HG03432 (cell line): Measurements from ENCODE around the gene DDX20.
A peak's percentile ranks its signal among the peaks of the same experiment; 100 is the strongest.
"Not testable (repeated sequence)": the region's sequence is repeated elsewhere in the genome, so short reads cannot be mapped to it uniquely, and the experiment has no call there.

Source experiments
- ATAC-seq: cut with Tn5 transposase; IDR thresholded peaks from one replicate; pipeline ENCODE4 v1.9.1; 2021; ENCODE audit warnings: mild to moderate bottlenecking, moderate library complexity; ENCODE audit not compliant: unreplicated experiment

The DDX20 gene

DNA sequence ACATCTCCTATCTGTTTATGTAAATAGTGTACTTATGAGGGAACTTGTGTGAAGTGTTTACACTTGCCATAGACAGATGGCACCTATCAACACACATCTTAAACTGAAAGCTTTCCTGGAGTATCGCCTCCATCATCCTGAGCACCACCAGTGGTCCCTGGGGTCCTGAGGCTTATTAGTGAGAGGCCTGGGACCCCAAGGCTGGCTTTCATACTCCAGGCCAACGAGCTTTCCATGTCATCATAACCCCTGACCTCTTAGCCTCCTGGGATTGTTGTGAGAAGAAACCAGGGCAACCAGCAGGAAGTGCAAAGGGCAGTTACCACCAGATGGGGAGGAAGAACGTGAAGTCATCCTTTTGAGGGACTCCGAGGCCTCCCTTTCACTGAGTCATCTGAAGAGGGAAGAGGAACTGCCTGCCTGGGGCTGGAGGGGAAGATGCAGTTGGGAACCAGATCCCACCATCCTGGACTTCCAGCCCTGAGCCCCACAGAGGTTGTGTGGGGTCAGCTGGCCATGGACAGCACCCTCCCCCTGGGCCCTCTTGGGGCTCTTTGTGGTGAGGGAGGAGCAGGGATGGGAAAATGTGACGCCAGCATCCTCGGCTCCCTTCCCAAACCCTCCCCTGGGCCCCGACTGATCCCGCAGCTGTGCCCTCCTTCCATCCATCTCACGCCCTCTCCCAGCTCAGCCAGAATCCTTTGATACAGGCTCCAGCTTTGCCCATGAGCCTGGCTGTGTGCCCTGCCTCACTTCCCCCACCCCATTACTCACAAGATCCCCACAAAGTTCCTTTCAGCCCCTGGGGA is 22.3 kb upstream of the DDX20 start:
- no peak for ATAC-seq

DNA sequence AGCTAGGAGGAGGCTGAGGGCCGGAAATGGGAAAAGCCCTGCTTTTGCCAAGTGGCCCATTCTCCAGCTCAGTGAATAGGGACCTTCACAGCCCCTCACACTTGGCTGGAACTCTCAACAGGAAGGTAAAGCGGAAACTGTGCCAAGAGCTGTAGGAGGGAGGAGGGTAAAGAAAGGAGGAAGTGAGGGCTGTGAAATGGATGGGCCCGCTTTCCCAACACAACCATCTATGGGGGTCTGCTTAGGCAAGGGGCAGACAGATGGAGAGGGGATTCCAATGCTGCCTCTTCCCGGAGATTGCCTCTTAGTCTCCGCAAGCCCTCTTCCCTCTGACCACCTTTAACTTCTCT is 21.7 kb upstream of the DDX20 start:
- ATAC-seq = no peak

DNA sequence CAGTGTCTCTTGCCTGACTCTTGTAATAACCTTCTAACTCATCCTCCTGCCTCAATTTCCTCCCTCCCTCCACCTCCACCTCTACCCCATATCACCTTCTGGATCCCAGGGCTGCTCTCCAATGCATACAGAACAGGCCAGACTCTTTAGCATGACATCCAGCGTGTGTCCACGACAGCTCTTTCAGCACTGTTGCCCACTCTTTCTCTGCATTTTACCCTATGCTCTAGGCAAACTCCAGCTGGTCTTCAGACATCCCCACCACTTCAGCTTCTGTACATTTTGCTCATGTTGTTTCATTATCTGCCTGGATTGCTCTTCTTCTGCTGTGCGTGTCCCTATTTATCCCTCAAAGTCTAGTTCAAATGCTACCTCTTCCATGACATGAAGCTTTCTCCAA is 21.3 kb upstream of the DDX20 start:
- ATAC-seq = no peak

DNA sequence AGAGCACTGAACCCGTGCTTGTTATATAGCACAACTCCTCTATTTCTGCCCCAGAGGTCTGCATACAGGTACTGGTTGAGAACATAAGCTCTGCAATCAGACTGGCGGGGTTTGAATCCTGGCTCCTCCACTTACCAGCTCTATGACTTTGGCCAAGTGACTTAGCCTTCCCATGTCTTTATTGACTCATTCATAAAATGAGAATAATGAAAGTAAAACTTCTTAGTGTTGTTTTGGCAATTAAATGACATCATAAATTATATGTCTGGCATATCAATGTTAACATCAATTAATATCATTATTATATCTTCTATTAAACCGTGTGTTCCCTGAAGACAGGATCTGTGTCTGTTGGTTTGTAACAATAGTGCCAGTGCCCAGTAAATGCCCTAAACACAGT is 20.8 kb upstream of the DDX20 start:
- ATAC-seq = no peak

DNA sequence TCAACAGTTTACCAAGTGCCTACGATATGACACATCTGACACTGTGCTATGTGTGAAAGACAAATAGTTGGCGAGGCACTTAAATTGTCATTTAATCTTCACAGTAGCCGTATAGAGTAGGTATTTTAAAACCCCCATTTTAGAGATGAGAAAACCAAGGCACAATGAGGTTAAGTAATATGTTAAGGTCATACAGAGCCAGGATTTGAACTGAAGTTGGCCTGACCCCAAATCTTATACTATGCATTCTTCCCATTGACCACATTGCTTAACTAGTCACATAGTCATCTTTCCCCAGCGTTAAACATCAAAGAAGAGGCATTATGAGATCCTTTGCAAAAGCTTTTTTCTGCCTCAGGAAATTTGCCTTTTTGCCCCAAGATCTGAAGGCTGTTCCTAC is 20.4 kb upstream of the DDX20 start:
- ATAC-seq = no peak

DNA sequence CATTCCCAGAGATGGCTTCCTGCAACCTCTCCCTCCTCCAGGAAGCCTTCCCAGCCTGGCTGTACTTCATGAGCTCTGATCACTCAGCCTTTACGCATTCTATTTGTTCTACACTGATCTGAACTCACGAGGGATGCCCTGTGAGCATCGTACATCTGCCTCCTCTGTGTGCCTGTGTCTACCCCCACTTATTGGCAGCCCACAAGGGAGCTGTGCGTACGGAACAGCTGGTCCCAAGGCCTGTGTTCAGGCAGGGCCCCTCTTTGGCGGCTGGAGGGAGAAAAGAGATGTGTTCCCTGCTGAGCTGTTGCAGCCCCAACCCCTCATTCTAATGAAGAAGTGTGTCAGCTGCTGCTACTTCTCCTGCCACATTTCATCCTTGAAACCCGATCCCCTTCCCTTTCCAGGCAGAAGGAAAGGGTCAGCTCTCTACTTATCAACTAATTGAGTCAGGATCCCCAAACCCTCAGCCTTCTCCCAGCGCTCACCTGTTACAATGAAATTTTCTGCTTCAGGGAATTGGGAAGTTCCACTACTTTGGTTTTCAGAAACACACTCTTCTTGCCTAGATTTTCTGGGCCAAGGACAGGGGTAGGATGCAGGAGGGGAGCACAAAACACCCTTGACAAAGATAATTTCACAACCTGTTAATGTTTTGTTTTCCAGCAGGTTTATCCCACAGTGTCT is 19.7 kb upstream of the DDX20 start:
- ATAC-seq = no peak

DNA sequence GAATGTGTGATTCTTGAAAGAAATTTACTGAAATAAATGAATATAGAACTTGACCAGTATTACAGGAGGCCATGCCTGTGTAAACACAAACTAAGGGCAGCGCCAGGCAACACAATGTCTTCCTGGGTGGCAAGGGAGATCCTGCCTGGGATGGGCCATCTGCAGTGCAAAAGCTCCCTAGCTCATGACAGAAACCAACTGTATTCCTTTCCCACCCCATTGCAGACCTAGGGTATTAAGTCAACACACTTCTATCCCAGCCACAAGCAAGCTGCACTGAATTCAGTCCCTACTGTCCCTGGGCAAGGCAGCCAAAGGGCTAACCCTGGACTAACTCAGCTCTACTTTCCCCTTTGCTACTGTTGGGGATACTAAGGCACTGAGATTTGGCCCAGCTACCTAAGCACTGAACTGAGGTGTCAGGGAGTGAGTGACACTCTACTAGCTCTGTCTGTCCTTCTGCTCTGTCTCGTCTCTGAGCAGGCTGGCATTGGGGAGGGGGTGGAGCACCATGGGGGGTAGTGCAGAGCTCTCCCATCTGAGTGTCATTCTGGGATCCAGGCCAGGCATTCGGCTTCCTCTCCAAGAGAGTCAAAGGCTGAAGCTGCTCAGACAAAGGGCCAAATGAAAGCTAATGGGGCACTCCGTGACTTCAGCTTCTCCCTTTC is 19.0 kb upstream of the DDX20 start:
- ATAC-seq = no peak

DNA sequence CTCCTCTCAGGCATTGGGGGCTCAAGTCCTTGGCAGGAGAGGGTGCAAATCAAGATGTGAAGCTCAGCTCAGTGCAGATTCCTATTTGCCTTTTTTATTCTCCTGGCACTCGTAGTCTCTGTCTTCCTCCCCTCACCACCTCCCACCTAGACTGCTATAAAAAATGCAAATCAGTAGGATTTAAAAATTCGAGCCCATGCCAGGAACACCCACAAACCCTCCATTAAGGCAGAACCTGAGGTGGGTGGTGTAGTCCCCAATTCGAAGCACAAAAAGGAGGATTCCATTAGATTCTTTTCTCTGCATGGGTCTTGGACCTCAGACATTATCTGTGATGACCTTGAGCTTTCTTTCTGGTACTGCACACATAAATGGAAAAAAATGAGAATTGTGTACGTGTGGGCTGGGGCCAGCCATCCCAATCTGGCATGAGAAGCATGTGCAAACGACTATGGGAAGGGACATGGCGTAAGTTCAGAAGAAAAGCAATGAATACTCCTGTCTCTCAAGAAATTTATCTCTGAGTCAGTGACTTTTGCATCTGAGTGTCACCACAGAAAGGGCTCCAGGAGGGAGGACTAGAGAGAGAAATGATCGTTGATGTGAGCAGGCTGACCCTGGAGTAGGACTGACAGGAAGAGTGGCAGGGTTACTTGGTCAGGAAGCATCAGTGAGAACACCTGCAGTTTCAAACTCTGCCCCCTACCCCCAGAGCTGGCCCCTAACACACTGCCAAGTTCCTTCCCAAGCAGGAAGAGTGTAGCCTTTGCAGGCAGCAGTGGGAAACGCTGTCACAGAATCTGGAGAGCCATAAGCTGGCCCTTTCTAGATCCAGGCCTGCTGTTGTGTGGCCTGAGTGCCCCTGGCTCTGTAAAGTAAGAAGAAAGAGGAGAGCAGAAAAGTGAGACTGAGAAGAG is 18.2 kb upstream of the DDX20 start:
- ATAC-seq = no peak

DNA sequence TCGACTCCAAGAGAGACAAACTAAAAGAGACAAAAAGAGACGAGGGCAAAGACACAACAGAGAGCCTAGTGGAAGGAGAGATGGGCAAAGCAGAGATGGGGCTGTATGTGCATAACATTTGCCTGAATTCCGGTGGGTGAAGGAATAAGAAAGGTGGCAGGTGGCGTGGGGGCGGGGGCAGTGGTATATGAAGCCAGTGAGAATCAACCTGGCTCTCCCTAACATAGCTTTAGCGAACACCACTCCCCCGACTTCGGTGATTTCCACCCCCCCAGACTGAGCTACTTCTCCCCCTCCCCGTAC is 17.6 kb upstream of the DDX20 start:
- ATAC-seq = no peak

DNA sequence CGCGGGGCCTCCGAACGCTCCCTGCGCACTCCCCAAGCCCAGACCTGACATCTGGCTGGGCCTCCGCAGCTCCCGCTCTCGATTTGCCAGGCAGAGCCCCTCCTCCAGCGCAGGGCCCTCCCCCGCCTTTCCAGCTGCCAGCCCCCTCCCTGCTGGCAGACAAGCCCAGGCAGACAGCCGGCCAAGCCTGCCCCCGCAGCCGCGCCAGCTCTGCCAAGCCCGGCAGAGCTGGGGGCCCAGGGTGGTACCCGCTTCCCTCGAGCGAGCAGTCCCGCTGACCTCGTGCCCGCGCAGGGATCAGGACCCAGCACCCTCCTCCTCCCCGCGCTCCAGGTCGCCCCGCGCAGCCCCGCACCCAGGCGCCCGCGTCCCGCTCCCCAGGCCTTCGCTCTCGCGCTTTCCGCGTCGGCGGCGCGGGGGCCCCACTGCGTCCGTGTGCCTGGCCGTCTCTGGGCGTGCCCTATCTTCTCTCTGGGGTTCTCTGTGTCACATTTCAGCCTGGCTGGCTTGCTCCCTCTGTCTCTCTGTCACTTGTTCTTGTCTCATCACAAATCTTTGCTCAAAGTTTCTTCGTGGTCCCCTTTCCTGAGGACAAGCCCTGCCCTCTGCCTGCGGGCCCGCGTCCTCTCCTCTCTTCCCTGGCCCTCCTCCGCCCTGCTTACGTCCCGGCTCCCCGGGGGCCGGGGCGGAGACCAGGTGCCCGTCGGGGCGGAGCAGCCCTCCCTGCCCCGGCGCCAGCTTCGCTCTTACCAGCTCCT is 17.1 kb upstream of the DDX20 start:
- ATAC-seq = peak; percentile 52

DNA sequence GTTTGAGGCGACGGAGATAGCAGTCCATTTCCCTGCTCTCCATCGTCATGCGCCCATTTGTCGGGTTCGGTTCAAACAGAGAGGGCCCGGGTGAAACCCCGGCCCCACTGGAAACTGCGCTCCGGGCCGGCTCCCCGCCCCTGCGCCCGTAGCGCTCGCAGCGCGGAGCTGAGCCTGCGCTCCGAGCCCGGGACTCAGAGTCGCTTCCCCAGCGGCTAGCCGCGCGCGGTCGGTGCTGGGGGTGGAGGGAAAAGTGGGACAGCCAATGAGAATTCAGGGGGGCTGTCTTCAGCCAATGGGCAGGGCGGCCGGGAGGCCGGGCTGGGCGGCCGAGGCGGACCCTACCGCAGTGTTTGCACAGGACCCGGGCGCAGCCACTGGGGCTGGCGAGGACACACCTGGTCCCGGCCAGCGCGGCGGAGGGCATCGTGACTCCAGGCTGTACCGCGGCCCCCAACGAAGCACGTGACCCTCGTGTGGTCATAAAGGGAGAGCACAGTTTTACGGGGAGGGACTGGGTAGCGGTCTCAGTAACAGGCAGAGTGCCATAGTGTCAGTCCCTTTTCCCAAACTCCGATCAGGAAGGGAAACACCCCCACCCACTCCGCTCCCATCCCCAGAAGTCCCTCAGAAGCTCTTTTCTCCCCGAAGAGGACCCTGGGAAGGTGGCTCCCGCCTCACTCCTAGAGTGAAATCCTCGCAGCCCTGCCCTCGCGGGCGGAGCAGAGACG is 16.3 kb upstream of the DDX20 start, which contains the start of gene INKA2:
Gene INKA2, minus strand, starts transcription at position 202 of the 731 bp plus-strand sequence. Its CDS starts 153 bp downstream, at position 49.
- ATAC-seq = peak; percentile 88

DNA sequence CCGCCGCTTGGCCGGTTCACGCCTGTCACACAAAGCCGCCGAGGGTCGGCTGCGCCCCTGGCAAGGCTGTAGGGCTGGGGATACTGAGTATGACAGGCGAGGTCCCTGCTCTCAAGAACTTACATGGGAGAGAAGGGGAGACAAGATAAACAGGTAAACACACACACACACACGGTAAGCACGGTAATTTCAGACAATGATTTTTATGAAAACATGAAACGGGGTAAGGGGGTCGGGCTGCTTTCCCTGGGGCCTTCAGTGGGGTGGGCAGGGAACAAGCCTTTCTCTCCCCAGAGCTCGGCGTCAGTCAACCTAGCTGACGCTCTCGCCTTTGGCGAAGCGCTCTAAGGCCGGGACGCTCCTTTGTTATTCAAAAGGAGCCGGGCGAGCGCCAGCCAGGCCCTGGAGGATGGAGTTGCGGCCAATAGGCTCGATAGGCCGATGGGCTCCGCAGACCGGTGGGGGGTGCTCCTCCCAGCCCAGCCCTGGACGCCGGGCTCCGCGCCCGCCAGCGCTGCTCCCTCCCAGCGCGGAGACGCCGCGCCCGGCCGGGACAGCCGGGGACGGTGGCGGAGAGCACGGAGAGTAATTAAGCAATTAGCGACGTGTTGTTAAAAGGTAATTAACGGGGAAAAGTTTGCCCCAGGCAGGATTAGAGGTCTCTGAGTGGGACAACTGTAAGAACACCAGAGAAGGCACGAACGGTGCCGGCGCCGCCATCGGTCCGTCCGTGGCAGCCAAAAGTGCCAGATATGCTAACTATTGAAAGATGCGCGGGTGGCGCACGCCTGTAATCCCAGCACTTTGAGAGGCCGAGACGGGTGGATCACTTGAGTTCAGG is 15.6 kb upstream of the DDX20 start:
- no peak for ATAC-seq

DNA sequence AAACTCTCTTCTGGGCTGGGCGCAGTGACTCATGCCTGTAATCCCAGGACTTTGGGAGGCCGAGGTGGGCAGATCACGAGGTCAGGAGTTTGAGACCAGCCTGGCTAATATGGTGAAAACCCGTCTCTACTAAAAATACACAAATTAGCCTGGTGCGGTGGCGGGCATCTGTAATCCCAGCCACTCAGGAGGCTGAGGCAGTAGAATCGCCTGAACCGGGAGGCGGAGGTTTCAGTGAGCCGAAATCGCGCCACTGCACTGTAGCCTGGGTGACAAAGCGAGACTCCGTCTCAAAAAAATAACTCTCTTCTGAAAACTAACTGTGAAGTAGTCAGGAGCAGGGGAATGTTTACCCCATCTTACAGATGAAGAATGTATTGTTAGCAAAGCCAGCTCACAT is 13.4 kb upstream of the DDX20 start:
- not testable (repeated sequence) for ATAC-seq

DNA sequence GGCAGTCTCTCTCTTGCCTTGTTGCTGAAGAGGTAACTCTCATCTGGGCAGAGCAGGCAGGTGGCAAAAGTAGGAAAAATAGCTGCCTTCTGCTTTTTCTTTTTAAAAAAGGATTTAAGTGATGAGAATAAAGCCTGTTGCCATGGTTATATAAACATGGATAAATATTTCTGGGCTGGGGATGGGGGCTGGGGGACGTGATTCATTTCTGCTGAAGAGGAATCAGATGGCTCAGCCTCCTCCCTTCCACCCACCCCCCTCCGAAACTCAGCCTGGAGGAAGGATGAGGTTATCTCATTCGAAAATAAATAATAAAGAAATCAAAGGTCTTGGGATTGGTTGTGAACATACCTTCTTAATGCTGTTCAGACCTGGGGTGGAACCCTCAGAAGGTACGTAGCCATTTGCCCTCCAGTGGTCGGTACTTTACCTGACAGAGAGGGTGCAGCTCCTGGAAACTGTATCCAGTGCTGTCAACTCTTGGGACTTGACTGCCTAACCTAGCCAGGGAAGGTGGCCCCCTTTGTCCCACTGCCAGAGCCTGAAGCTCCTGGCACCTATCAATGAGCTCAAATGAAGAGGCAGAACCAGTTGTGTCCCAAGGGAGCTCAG is 12.7 kb upstream of the DDX20 start:
- ATAC-seq = no peak

DNA sequence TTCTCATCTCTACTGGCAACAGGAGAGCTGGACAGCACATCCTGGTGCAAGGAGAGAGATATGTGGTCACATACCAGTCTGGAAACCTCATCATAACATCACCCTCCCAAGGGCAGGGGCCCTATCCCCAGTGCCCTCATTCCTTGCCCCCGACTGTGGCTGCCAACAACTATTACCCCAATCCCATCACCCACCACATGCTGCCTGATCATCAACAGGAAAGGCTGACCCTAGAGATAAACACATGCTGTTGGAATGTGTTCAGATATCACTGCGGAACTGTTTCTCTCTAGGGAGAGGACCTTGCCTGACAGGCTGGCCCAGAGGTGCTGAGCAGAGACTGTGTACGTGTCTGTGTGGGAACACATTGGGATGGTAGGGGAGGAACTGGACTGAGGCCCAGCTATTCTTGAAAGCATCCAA is 12.0 kb upstream of the DDX20 start:
- ATAC-seq = no peak

DNA sequence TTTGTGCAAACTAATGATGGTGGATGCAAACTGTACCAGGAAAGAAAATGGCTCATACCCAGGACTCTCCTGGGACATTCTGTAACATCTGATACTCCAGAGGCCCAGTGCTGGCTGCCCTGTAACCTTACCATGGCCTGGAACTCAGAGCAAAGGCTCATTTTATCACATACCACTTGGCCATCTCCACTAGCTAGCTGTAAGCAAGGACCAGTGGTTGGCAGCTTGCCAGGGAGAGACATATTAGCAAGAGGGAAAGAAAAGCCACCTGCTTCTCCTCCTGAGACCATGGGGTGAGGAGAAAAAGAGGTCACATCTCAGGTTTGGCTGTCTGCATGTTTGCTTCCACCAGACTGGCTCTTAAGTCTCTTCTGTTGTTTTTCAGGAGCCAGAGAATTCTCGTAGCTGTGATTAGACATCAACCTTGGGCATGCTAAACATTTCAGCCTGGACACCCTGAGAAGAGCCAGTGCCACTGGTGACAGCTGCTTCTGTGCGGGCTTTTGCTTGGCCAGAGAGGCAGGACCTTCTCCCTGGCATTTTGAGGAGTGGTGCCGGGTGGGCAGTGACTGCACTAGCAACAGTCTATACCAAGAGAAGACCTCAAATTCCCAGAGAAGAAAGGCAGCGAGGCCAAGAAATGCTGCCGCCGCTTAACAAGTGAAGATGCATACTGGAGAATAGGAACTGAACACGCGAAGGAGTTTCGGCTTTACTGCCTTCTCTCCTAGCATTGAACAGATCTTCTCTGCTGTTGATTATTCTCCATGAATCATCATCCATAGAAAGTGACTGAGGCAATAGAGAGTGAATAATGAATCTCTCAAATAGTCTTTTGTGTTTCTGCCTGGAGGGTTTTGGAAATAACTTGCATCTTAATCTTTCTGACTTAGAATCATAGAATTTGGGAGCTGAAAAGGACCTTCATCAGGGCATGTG is 9.8 kb upstream of the DDX20 start:
- no peak for ATAC-seq

DNA sequence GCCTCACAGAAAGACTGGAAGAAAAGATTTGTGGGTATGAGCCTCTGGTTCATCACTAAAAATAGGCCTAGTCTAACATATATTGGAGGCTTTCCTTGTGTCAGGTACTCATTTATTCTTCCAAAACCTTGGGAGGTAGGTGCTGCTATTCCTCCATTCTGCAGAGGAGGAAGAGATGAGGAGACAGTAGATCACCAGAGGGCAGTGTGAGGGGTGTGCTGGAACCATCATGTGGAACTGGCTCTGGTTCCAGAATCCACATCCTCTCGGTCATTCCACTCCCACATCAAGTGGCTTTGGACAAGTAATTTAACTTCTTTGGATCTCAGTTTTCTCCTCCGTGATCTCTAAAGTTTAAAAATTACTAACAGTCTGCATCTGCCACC is 9.1 kb upstream of the DDX20 start:
- ATAC-seq = no peak
